ENCODE measurements around the gene WDR3.

DNA sequence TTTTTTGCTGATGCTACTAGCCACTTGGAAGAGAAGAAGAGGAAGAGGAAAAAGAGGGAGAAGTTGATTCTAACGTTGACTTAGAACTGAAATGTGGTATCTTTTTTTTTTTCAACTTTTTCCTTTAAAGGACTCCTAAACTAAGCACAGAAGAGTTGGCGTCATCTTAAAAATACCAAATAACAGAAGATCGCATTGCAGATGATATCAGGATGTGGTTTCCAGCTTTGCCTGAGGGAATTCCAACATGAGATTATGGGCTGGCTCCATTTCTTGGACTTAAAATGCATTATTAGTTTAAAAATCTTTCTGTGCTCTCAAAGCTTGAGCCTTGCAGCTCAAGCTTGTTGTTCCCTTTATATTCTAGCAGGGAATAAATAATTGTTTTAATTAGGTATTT is 29.8 kb downstream of the WDR3 start:
- TF ChIP-seq, protein P1, sequence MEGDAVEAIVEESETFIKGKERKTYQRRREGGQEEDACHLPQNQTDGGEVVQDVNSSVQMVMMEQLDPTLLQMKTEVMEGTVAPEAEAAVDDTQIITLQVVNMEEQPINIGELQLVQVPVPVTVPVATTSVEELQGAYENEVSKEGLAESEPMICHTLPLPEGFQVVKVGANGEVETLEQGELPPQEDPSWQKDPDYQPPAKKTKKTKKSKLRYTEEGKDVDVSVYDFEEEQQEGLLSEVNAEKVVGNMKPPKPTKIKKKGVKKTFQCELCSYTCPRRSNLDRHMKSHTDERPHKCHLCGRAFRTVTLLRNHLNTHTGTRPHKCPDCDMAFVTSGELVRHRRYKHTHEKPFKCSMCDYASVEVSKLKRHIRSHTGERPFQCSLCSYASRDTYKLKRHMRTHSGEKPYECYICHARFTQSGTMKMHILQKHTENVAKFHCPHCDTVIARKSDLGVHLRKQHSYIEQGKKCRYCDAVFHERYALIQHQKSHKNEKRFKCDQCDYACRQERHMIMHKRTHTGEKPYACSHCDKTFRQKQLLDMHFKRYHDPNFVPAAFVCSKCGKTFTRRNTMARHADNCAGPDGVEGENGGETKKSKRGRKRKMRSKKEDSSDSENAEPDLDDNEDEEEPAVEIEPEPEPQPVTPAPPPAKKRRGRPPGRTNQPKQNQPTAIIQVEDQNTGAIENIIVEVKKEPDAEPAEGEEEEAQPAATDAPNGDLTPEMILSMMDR (IDR thresholded peaks at IDR 0.05): no peak
- TF ChIP-seq POLR2A (IDR thresholded peaks at IDR 0.05): no peak
